Testis (tissue), 2 donors: ENCODE measurements around the gene ADAMTS7.

Experiments used
- POLR2A ChIP-seq: fragments of 450-650 bp; IDR thresholded peaks from one replicate; pipeline ENCODE4 v1.6.1; 2017; ENCODE audit warnings: antibody characterized with exemption, mild to moderate bottlenecking, moderate library complexity
- TF ChIP-seq, protein P1 (sequence below), 3 experiments: fragments of 450-650 bp in 2 of 3; fragments of 200-600 bp in 1 of 3; sonication (generic) in 1 of 3; IDR thresholded peaks; one replicate each; pipeline ENCODE4 v1.5.1; 2016 to 2019; ENCODE audit warnings: antibody characterized with exemption in 3 of 3, mild to moderate bottlenecking in 2 of 3, moderate library complexity in 1 of 3

- TF ChIP-seq, protein P1, sequence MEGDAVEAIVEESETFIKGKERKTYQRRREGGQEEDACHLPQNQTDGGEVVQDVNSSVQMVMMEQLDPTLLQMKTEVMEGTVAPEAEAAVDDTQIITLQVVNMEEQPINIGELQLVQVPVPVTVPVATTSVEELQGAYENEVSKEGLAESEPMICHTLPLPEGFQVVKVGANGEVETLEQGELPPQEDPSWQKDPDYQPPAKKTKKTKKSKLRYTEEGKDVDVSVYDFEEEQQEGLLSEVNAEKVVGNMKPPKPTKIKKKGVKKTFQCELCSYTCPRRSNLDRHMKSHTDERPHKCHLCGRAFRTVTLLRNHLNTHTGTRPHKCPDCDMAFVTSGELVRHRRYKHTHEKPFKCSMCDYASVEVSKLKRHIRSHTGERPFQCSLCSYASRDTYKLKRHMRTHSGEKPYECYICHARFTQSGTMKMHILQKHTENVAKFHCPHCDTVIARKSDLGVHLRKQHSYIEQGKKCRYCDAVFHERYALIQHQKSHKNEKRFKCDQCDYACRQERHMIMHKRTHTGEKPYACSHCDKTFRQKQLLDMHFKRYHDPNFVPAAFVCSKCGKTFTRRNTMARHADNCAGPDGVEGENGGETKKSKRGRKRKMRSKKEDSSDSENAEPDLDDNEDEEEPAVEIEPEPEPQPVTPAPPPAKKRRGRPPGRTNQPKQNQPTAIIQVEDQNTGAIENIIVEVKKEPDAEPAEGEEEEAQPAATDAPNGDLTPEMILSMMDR (IDR thresholded peaks at IDR 0.05), result no peak
- no peak for TF ChIP-seq POLR2A
Measured at GRCh38 chr15:78767331-78767951, 43.8 kb downstream of the ADAMTS7 start.
